Esophagus squamous epithelium (tissue), 4 donors: ENCODE results near the gene LCN9.

ENCODE experiments used
- POLR2A ChIP-seq, 4 donors: fragments of 450-650 bp; IDR thresholded peaks; one replicate each; pipeline ENCODE4 v1.6.1; 2017; ENCODE audit warnings: antibody characterized with exemption in 4 of 4, mild to moderate bottlenecking in 4 of 4, moderate library complexity in 3 of 4
- TF ChIP-seq, protein P1 (sequence below), 6 experiments: fragments of 450-650 bp in 4 of 6; fragments of 200-600 bp in 2 of 6; sonication (generic) in 2 of 6; IDR thresholded peaks; one replicate each; pipeline ENCODE4 v1.5.1; 2016 to 2019; ENCODE audit warnings: antibody characterized with exemption in 6 of 6, mild to moderate bottlenecking in 4 of 6, moderate library complexity in 4 of 6

DNA sequence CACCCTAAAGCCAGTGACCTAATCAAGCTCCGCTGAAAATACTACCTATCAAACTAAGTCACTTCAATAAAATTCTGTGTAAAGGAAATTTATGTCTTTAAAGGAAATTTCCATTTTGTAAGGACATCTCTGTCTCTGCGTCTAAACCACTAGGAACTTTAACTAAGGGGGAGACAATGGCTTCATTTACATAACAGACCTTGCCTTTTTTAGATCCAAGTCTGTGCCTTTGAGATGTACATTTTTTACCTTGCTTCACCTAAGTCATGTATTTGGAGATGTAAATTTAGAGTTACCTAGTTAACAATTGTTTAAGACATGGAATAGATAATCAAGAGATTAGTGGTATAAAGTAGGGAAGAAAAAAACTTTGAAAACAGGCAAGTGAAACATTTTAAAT lies 13.6 kb upstream of the LCN9 start:
- TF ChIP-seq, protein P1, sequence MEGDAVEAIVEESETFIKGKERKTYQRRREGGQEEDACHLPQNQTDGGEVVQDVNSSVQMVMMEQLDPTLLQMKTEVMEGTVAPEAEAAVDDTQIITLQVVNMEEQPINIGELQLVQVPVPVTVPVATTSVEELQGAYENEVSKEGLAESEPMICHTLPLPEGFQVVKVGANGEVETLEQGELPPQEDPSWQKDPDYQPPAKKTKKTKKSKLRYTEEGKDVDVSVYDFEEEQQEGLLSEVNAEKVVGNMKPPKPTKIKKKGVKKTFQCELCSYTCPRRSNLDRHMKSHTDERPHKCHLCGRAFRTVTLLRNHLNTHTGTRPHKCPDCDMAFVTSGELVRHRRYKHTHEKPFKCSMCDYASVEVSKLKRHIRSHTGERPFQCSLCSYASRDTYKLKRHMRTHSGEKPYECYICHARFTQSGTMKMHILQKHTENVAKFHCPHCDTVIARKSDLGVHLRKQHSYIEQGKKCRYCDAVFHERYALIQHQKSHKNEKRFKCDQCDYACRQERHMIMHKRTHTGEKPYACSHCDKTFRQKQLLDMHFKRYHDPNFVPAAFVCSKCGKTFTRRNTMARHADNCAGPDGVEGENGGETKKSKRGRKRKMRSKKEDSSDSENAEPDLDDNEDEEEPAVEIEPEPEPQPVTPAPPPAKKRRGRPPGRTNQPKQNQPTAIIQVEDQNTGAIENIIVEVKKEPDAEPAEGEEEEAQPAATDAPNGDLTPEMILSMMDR (IDR thresholded peaks at IDR 0.05) = no peak
- no peak for TF ChIP-seq POLR2A (IDR thresholded peaks at IDR 0.05)
